ENCODE measurements around the gene NWD2.
A peak's percentile ranks its signal among the peaks of the same experiment; 100 is the strongest.

Gene NWD2

GRCh38 chr4:37243722-37244582 is 591 bp upstream of the NWD2 start:
- peak overlapping the region; percentile 55 for H3K4me3 ChIP-seq (ENCODE audit: insufficient read length, low read depth)
- TF ChIP-seq YY1 (IDR thresholded peaks at IDR 0.05; ENCODE audit: insufficient read depth, insufficient read length) (no peak), ZNF274 (IDR thresholded peaks at IDR 0.05; ENCODE audit: low read depth, low read length) (no peak), SUZ12 (IDR thresholded peaks at IDR 0.05; ENCODE audit: extremely low read depth, insufficient read depth, insufficient read length) (no peak)
- H3K9ac ChIP-seq (ENCODE audit: insufficient read length, low read depth), result peak overlapping the region; percentile 76
- no peaks in the 10 kb centered on the region for H3K9me3 ChIP-seq (ENCODE audit: insufficient read depth, low read length)
- no peaks in the 10 kb centered on the region for H3K36me3 ChIP-seq (ENCODE audit: insufficient read depth, insufficient read length, low read length)
- H3K4me1 ChIP-seq (ENCODE audit: insufficient read depth, insufficient read length), result no peaks in the 10 kb centered on the region
- H3K27me3 ChIP-seq (ENCODE audit: insufficient read depth, insufficient read length), result peaks cover 38% of the 10 kb centered on the region
- DNase-seq (ENCODE audit: low read depth, low spot score), result peak; percentile 8

GRCh38 chr4:37245391-37245954 is 930 bp downstream of the NWD2 start:
- no peak for TF ChIP-seq ZNF274 (IDR thresholded peaks at IDR 0.05; ENCODE audit: low read depth, low read length)
- no peak for TF ChIP-seq SUZ12 (IDR thresholded peaks at IDR 0.05; ENCODE audit: extremely low read depth, insufficient read depth, insufficient read length)
- Histone ChIP-seq H3K4me1 (ENCODE audit: insufficient read depth, insufficient read length) (no peaks in the 10 kb centered on the region), H3K36me3 (ENCODE audit: insufficient read depth, insufficient read length, low read length) (no peaks in the 10 kb centered on the region), H3K9ac (ENCODE audit: insufficient read length, low read depth) (peak overlapping the region; percentile 76), H3K4me3 (ENCODE audit: insufficient read length, low read depth) (peak overlapping the region; percentile 55), H3K27me3 (ENCODE audit: insufficient read depth, insufficient read length) (peaks cover 38% of the 10 kb centered on the region), H3K9me3 (ENCODE audit: insufficient read depth, low read length) (no peaks in the 10 kb centered on the region)
- peak; percentile 0 for DNase-seq (ENCODE audit: low read depth, low spot score)

DNA sequence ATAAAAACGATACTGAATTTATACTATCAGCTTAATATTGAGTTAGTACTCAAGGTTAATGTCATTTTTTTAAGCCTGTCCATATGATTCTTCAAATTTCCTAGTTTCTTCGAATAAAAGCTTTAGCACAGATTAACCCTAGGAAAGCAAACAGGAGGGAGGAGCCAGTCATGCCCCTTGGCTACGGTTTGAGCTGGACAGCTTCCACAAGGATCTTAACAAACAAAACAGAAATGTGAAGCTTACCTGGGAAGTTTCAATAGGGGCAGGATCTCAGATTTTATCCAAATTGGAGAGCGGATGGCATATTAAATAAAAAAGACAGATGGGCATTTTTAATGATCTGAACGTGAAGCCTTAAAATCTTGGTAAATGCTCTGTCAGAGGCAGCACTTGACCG is 2.3 kb downstream of the NWD2 start:
- Histone ChIP-seq H3K36me3 (ENCODE audit: insufficient read depth, insufficient read length, low read length) (no peaks in the 10 kb centered on the region), H3K4me1 (ENCODE audit: insufficient read depth, insufficient read length) (no peaks in the 10 kb centered on the region), H3K9me3 (ENCODE audit: insufficient read depth, low read length) (no peaks in the 10 kb centered on the region), H3K27me3 (ENCODE audit: insufficient read depth, insufficient read length) (peaks cover 38% of the 10 kb centered on the region), H3K9ac (ENCODE audit: insufficient read length, low read depth) (no peak overlapping the region), H3K4me3 (ENCODE audit: insufficient read length, low read depth) (no peak overlapping the region)
- no peak for DNase-seq (ENCODE audit: low read depth, low spot score)
- TF ChIP-seq SUZ12 (IDR thresholded peaks at IDR 0.05; ENCODE audit: extremely low read depth, insufficient read depth, insufficient read length) (no peak), ZNF274 (IDR thresholded peaks at IDR 0.05; ENCODE audit: low read depth, low read length) (no peak), YY1 (IDR thresholded peaks at IDR 0.05; ENCODE audit: insufficient read depth, insufficient read length) (no peak)

- no peaks in the 10 kb centered on the region for H3K27me3 ChIP-seq (ENCODE audit: insufficient read depth, insufficient read length)
- no peak overlapping the region for H3K9ac ChIP-seq (ENCODE audit: insufficient read length, low read depth)
- no peak overlapping the region for H3K4me3 ChIP-seq (ENCODE audit: insufficient read length, low read depth)
- TF ChIP-seq ZNF274 (IDR thresholded peaks at IDR 0.05; ENCODE audit: low read depth, low read length) (no peak), SUZ12 (IDR thresholded peaks at IDR 0.05; ENCODE audit: extremely low read depth, insufficient read depth, insufficient read length) (no peak), YY1 (IDR thresholded peaks at IDR 0.05; ENCODE audit: insufficient read depth, insufficient read length) (no peak)
- H3K9me3 ChIP-seq (ENCODE audit: insufficient read depth, low read length), result no peaks in the 10 kb centered on the region
- no peaks in the 10 kb centered on the region for H3K36me3 ChIP-seq (ENCODE audit: insufficient read depth, insufficient read length, low read length)
- H3K4me1 ChIP-seq (ENCODE audit: insufficient read depth, insufficient read length), result no peaks in the 10 kb centered on the region
- DNase-seq (ENCODE audit: low read depth, low spot score), result no peak
These were observed 13.7 kb downstream of the NWD2 start for GRCh38 chr4:37258221-37258620.

- DNase-seq (ENCODE audit: low read depth, low spot score), result no peak
- H3K36me3 ChIP-seq (ENCODE audit: insufficient read depth, insufficient read length, low read length), result no peaks in the 10 kb centered on the region
- H3K4me1 ChIP-seq (ENCODE audit: insufficient read depth, insufficient read length), result no peaks in the 10 kb centered on the region
- no peak overlapping the region for H3K9ac ChIP-seq (ENCODE audit: insufficient read length, low read depth)
- H3K27me3 ChIP-seq (ENCODE audit: insufficient read depth, insufficient read length), result no peaks in the 10 kb centered on the region
- H3K9me3 ChIP-seq (ENCODE audit: insufficient read depth, low read length), result no peaks in the 10 kb centered on the region
- no peak for TF ChIP-seq SUZ12 (IDR thresholded peaks at IDR 0.05; ENCODE audit: extremely low read depth, insufficient read depth, insufficient read length)
- H3K4me3 ChIP-seq (ENCODE audit: insufficient read length, low read depth), result no peak overlapping the region
These were observed 23.8 kb downstream of the NWD2 start for GRCh38 chr4:37268319-37268718.

- DNase-seq (ENCODE audit: low read depth, low spot score), result no peak
These were observed 34.6 kb downstream of the NWD2 start for GRCh38 chr4:37279121-37279520.

GRCh38 chr4:37279894-37280592 is 35.5 kb downstream of the NWD2 start:
- no peaks in the 10 kb centered on the region for H3K36me3 ChIP-seq (ENCODE audit: insufficient read depth, insufficient read length, low read length)

More at GRCh38 chr4:37279121-37279520, 34.6 kb downstream of the NWD2 start:
- Histone ChIP-seq H3K36me3 (ENCODE audit: insufficient read depth, insufficient read length, low read length) (no peaks in the 10 kb centered on the region), H3K4me1 (ENCODE audit: insufficient read depth, insufficient read length) (no peaks in the 10 kb centered on the region), H3K9ac (ENCODE audit: insufficient read length, low read depth) (no peak overlapping the region), H3K4me3 (ENCODE audit: insufficient read length, low read depth) (no peak overlapping the region), H3K9me3 (ENCODE audit: insufficient read depth, low read length) (no peaks in the 10 kb centered on the region), H3K27me3 (ENCODE audit: insufficient read depth, insufficient read length) (no peaks in the 10 kb centered on the region)
- TF ChIP-seq ZNF274 (IDR thresholded peaks at IDR 0.05; ENCODE audit: low read depth, low read length), result no peak
- TF ChIP-seq SUZ12 (IDR thresholded peaks at IDR 0.05; ENCODE audit: extremely low read depth, insufficient read depth, insufficient read length), result no peak

More at GRCh38 chr4:37279894-37280592, 35.5 kb downstream of the NWD2 start:
- Histone ChIP-seq H3K9me3 (ENCODE audit: insufficient read depth, low read length) (no peaks in the 10 kb centered on the region), H3K4me1 (ENCODE audit: insufficient read depth, insufficient read length) (no peaks in the 10 kb centered on the region), H3K9ac (ENCODE audit: insufficient read length, low read depth) (no peak overlapping the region), H3K27me3 (ENCODE audit: insufficient read depth, insufficient read length) (no peaks in the 10 kb centered on the region), H3K4me3 (ENCODE audit: insufficient read length, low read depth) (no peak overlapping the region)
- DNase-seq (ENCODE audit: low read depth, low spot score), result no peak
- no peak for TF ChIP-seq SUZ12 (IDR thresholded peaks at IDR 0.05; ENCODE audit: extremely low read depth, insufficient read depth, insufficient read length)
- TF ChIP-seq ZNF274 (IDR thresholded peaks at IDR 0.05; ENCODE audit: low read depth, low read length), result no peak

All from NT2/D1 (cell line).